Breast epithelium (tissue), 4 donors: ENCODE data around the gene ATP1A4. TPM values are rescaled to one million over a fixed set of nuclear protein-coding genes. Genes with fewer than 3 reads are reported as not detected.
A peak's percentile ranks its signal among the peaks of the same experiment; 100 is the strongest.

Source experiments
- DNase-seq, 2 donors: peaks; one replicate each; pipeline ENCODE4 v3.0.0-alpha.2; 2019; ENCODE audit warnings: low spot score in 2 of 2
- H3K27ac ChIP-seq, 2 donors: fragments of 200-600 bp; sonication (generic) in 1 of 2; one replicate each; pipeline ENCODE4 v1.5.1; 2016 to 2019; ENCODE audit warnings: mild to moderate bottlenecking in 1 of 2
- H3K27me3 ChIP-seq, 2 donors: fragments of 200-600 bp; sonication (generic) in 1 of 2; one replicate each; pipeline versions ENCODE4 v1.5.1 to v1.6.0; 2017 to 2019; ENCODE audit warnings: control low read depth in 1 of 2, mild to moderate bottlenecking in 1 of 2
- H3K36me3 ChIP-seq: fragments of 200-600 bp; one replicate; pipeline ENCODE4 v1.5.1; 2019
- H3K4me1 ChIP-seq, 2 donors: fragments of 200-600 bp; sonication (generic); one replicate each; pipeline ENCODE4 v1.5.1; 2016 to 2019; ENCODE audit warnings: control low read depth in 1 of 2
- H3K4me3 ChIP-seq, 3 donors: fragments of 200-600 bp; sonication (generic); 1 replicate in 2 of 3; 2 replicates in 1 of 3; pipeline ENCODE4 v1.5.1; 2016 to 2019; ENCODE audit warnings: mild to moderate bottlenecking in 3 of 3, moderate library complexity in 2 of 3
- H3K9me3 ChIP-seq, 2 donors: fragments of 200-600 bp; sonication (generic) in 1 of 2; one replicate each; pipeline ENCODE4 v1.5.1; 2016 to 2019; ENCODE audit warnings: control low read depth in 1 of 2
- CTCF ChIP-seq, 3 donors: fragments of 450-650 bp; IDR thresholded peaks; one replicate each; pipeline ENCODE4 v1.5.1; 2016 to 2017; ENCODE audit warnings: antibody characterized with exemption in 3 of 3, mild to moderate bottlenecking in 3 of 3, moderate library complexity in 3 of 3
- POLR2A ChIP-seq: fragments of 450-650 bp; IDR thresholded peaks from one replicate; pipeline ENCODE4 v1.6.1; 2016; ENCODE audit warnings: antibody characterized with exemption, mild to moderate bottlenecking, moderate library complexity
- POLR2AphosphoS5 ChIP-seq, 3 donors: sonication (generic); formaldehyde crosslinking; IDR thresholded peaks; one replicate each; pipeline ENCODE4 v1.6.1; 2017; ENCODE audit warnings: antibody characterized with exemption in 3 of 3
- intact Hi-C: fragments of 100-400 bp; cut with DNase I; formaldehyde crosslinking; loops from one replicate; pipeline ENCODE4 v1.15.1; 2023; ENCODE audit warnings: low total_unique reads
- total RNA-seq, 3 donors: library from RNA; depleted of rRNA; stranded (reverse); fragments of >200 nt; gene quantifications; one replicate each; pipeline ENCODE4 v1.1.0, GENCODE V29; 2016

Gene ATP1A4
- total RNA-seq, 3 donors from 2014 or later: 4.5 TPM; not detected in 2

GRCh38 chr1:160120797-160121196 lies 30.6 kb upstream of the ATP1A4 start:
- Histone ChIP-seq H3K9me3 (no peaks in the 10 kb centered on the region), H3K4me3 (no peak overlapping the region), H3K36me3 (no peaks in the 10 kb centered on the region), H3K27ac (no peak overlapping the region), H3K27me3 (no peaks in the 10 kb centered on the region), H3K4me1 (no peaks in the 10 kb centered on the region)
- intact Hi-C loops: no loop called here
- TF ChIP-seq POLR2A (no peak), POLR2AphosphoS5 (IDR thresholded peaks at IDR 0.05) (no peak), CTCF (IDR thresholded peaks at IDR 0.05) (no peak)
- DNase-seq: no peak

GRCh38 chr1:160121388-160121787 lies 30.0 kb upstream of the ATP1A4 start:
- Histone ChIP-seq H3K27me3 (no peaks in the 10 kb centered on the region), H3K36me3 (no peaks in the 10 kb centered on the region), H3K4me3 (no peak overlapping the region), H3K27ac (no peak overlapping the region), H3K9me3 (no peaks in the 10 kb centered on the region), H3K4me1 (no peaks in the 10 kb centered on the region)
- DNase-seq: no peak
- intact Hi-C loops: no loop called here
- TF ChIP-seq POLR2A (no peak), CTCF (IDR thresholded peaks at IDR 0.05) (no peak), POLR2AphosphoS5 (IDR thresholded peaks at IDR 0.05) (no peak)

- H3K27me3 ChIP-seq: no peaks in the 10 kb centered on the region
- H3K4me1 ChIP-seq: no peaks in the 10 kb centered on the region
- H3K9me3 ChIP-seq: no peaks in the 10 kb centered on the region
- intact Hi-C loops: no loop called here
- TF ChIP-seq POLR2A: no peak
- TF ChIP-seq CTCF (IDR thresholded peaks at IDR 0.05): no peak
- TF ChIP-seq POLR2AphosphoS5 (IDR thresholded peaks at IDR 0.05): no peak
- H3K36me3 ChIP-seq: no peaks in the 10 kb centered on the region
- no peak overlapping the region for H3K27ac ChIP-seq
- DNase-seq: no peak
- H3K4me3 ChIP-seq: no peak overlapping the region
These were observed 28.4 kb upstream of the ATP1A4 start for GRCh38 chr1:160122978-160123495.

DNA sequence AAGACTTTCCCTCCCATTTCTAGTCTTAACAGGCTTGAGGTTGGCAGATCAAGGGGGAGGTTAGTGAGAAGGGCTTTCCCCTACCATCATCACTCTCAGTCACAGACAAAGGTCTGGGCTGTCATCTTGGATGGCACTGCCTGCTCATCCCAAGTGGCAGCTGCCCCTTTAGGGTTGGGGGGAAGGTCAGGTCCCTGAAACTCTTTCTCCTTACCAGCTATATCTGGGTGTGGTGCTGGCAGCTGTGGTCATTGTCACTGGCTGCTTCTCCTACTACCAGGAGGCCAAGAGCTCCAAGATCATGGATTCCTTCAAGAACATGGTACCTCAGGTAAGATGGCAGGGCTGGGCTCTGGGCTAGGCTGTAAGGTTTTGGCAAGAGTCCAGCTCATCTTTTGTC lies 27.7 kb upstream of the ATP1A4 start:
- Histone ChIP-seq H3K4me1 (no peaks in the 10 kb centered on the region), H3K36me3 (no peaks in the 10 kb centered on the region), H3K4me3 (no peak overlapping the region), H3K27ac (no peak overlapping the region), H3K27me3 (no peaks in the 10 kb centered on the region), H3K9me3 (no peaks in the 10 kb centered on the region)
- TF ChIP-seq CTCF (IDR thresholded peaks at IDR 0.05): no peak
- no peak for TF ChIP-seq POLR2A
- no peak for TF ChIP-seq POLR2AphosphoS5 (IDR thresholded peaks at IDR 0.05)
- intact Hi-C loops: no loop called here
- DNase-seq: no peak

DNA sequence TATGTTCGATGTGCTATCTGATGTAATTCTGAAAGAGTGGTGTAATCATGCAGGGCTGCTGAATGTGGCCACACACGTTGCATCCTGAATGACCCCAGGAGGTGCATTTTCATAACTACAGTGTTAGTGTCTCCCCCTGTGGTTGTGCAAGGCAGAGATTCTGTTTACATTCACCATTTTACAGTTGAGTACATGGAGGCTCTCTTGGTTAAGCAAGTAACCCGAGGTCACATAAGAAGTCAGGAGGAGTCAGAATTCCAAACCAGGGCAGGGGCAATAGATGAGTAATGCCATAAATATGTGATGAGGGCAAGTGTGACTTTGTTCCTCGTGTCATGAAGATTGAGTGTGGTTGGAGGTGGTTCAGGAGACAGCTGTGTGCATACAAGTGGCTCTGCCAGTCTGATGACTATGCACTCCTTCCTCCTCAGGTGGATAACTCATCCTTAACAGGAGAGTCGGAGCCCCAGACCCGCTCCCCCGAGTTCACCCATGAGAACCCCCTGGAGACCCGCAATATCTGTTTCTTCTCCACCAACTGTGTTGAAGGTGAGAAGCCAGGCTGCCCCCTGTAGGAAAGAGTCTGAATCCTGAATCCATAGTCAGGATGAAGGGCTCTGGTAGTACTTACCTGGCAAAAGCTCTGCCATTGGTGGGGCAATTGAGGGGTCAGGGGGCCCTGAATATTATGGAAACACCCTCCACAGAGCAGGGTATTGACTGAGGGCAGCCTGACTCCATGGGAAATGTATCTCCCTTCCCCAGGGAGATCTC lies 26.5 kb upstream of the ATP1A4 start:
- peak in 1 of 2 donors; percentile 29 for DNase-seq
- Histone ChIP-seq H3K27ac (no peak overlapping the region), H3K27me3 (no peaks in the 10 kb centered on the region), H3K9me3 (no peaks in the 10 kb centered on the region), H3K4me3 (no peak overlapping the region), H3K36me3 (no peaks in the 10 kb centered on the region), H3K4me1 (no peaks in the 10 kb centered on the region)
- intact Hi-C loops: no loop called here
- TF ChIP-seq CTCF (IDR thresholded peaks at IDR 0.05): no peak
- no peak for TF ChIP-seq POLR2AphosphoS5 (IDR thresholded peaks at IDR 0.05)
- no peak for TF ChIP-seq POLR2A
